NCI-H1436 (cell line): Measurements from ENCODE around the gene ATF2.

ENCODE experiments used
- DNase-seq: peaks from one replicate; lab custom pipeline; 2025; lab: John Stamatoyannopoulos, UW

Gene ATF2

DNA sequence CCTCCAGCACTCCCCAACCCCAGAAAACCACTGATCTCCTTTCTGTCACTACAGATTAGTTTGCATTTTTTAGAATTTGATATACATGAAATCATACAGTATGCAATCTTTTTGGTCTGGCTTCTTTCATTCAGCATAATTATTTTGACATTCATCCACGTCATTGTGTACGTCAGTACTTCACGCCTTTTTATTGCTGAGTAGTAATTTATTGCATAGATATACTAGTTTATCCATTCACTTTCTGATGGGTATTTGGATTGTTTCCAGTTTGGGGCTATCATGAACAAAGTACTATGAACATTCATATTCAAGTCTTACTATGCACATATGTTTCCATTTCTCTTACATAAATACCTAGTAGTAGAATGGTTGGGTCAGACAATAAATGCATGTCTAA is 142.8 kb downstream of the ATF2 start:
- no peak for DNase-seq

GRCh38 chr2:175022923-175023322 is 145.1 kb downstream of the ATF2 start:
- DNase-seq = no peak
